ENCODE data around the gene GLI3.

DNA sequence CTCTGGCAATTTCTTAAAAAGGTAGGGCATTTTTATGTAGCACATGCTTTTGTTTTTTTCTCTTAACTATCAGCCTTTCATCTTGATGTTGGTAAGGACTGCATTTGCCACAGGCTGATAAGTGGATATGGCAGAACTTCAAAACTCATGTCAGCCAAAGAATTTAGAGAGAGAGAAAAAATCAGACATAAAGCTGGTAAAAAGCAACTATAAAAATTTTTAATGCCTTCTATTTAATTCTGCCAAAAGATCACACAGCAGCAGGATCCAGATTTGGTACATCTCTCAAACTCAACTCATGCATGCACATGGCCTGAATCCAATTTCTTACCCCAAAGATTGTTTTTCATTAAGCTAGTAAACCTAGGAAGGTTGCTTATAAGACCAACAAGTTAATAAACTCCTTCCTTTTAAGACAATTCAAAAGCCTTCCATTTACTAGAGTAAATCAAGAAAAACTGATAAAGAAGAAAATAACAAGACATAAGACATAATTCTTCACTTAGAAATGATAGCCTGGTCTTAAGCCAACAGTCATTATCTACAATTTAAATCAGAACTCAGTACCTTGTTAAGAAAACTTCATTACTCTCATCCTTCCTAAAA lies 69.3 kb downstream of the GLI3 start:
- TF ChIP-seq CTCF (IDR thresholded peaks at IDR 0.05) (no peak), POLR2A (IDR thresholded peaks at IDR 0.05) (no peak)
